ENCODE data around the gene DNM2. TPM values are rescaled to one million over a fixed set of nuclear protein-coding genes. Genes with fewer than 3 reads are reported as not detected.

Gene DNM2
- total RNA-seq, 1 experiment from 2014 or later: 131 TPM

GRCh38 chr19:10712045-10712444 lies 5.8 kb upstream of the DNM2 start (continued):
- TF ChIP-seq ZMAT4 (CRISPR knock-in tag; IDR thresholded peaks at IDR 0.05): no peak
- no peak for TF ChIP-seq ZNF423 (CRISPR knock-in tag; IDR thresholded peaks at IDR 0.05)
- no peak for TF ChIP-seq ZNF396 (CRISPR knock-in tag; IDR thresholded peaks at IDR 0.05; ENCODE audit: borderline replicate concordance)
- no peak for TF ChIP-seq ZBTB43 (CRISPR knock-in tag; IDR thresholded peaks at IDR 0.05)
- TF ChIP-seq ERG (CRISPR knock-in tag; IDR thresholded peaks at IDR 0.05): no peak
- TF ChIP-seq JUN (CRISPR knock-in tag; IDR thresholded peaks at IDR 0.05): no peak
- no peak for TF ChIP-seq ATF6 (CRISPR knock-in tag; IDR thresholded peaks at IDR 0.05)
- no peak for TF ChIP-seq SP1 (CRISPR knock-in tag; conservative IDR thresholded peaks at IDR 0.05)
- TF ChIP-seq ESRRA (CRISPR knock-in tag; IDR thresholded peaks at IDR 0.05; ENCODE audit: borderline replicate concordance): no peak
- no peak for TF ChIP-seq ZBTB21 (CRISPR knock-in tag; IDR thresholded peaks at IDR 0.05; ENCODE audit: borderline replicate concordance)

- ATAC-seq (no peak), DNase-seq (ENCODE audit: low spot score) (no peak)
- H3K36me3 Mint-ChIP-seq: peaks cover 15% of the 10 kb centered on the region
- H3K27ac Mint-ChIP-seq: no peak overlapping the region
- ChIA-PET CTCF (no interaction called here), POLR2A (no interaction called here)
- no peaks in the 10 kb centered on the region for H3K27me3 Mint-ChIP-seq (ENCODE audit: low read depth)
- H3K9me3 Mint-ChIP-seq: no peaks in the 10 kb centered on the region
- TF ChIP-seq ZNF423 (CRISPR knock-in tag; IDR thresholded peaks at IDR 0.05) (no peak), MAX (CRISPR knock-in tag; IDR thresholded peaks at IDR 0.05) (no peak), ATF3 (CRISPR knock-in tag; conservative IDR thresholded peaks at IDR 0.05) (no peak), IRF1 (CRISPR knock-in tag; IDR thresholded peaks at IDR 0.05) (no peak), TEAD4 (CRISPR knock-in tag; IDR thresholded peaks at IDR 0.05) (no peak), SMAD4 (CRISPR knock-in tag; IDR thresholded peaks at IDR 0.05) (no peak), E2F5 (CRISPR knock-in tag; IDR thresholded peaks at IDR 0.05) (no peak), ZNF512 (CRISPR knock-in tag; IDR thresholded peaks at IDR 0.05; ENCODE audit: borderline replicate concordance) (no peak), HMGXB4 (CRISPR knock-in tag; IDR thresholded peaks at IDR 0.05) (no peak), ERG (CRISPR knock-in tag; IDR thresholded peaks at IDR 0.05) (no peak), SP1 (CRISPR knock-in tag; conservative IDR thresholded peaks at IDR 0.05) (no peak), NFYB (CRISPR knock-in tag; conservative IDR thresholded peaks at IDR 0.05; ENCODE audit: low read depth) (no peak), PREB (CRISPR knock-in tag; IDR thresholded peaks at IDR 0.05; ENCODE audit: borderline replicate concordance) (no peak)
- no peak overlapping the region for H3K4me3 Mint-ChIP-seq
- peaks cover 8% of the 10 kb centered on the region for H3K4me1 Mint-ChIP-seq
Measured at GRCh38 chr19:10712754-10713153, 5.1 kb upstream of the DNM2 start.

All from WTC11 (cell line).